Right atrium auricular region (tissue), 2 donors: ENCODE measurements around the gene TEKT2. TPM values are rescaled to one million over a fixed set of nuclear protein-coding genes. Genes with fewer than 3 reads are reported as not detected.

Experiments used
- DNase-seq: peaks from one replicate; pipeline ENCODE4 v3.0.0-alpha.2; 2019; ENCODE audit warnings: low spot score
- H3K27ac ChIP-seq, 2 donors: fragments of 200-600 bp; sonication (generic); 1 replicate in 1 of 2; 2 replicates in 1 of 2; pipeline ENCODE4 v1.5.1; 2016 to 2019
- H3K27me3 ChIP-seq, 2 donors: fragments of 200-600 bp; sonication (generic); one replicate each; pipeline versions ENCODE4 v1.5.1 to v1.6.0; 2017 to 2019
- H3K36me3 ChIP-seq: fragments of 200-600 bp; sonication (generic); one replicate; pipeline ENCODE4 v1.5.1; 2016
- H3K4me1 ChIP-seq, 2 donors: fragments of 200-600 bp; sonication (generic); one replicate each; pipeline versions ENCODE4 v1.5.1 to v1.6.0; 2017 to 2019
- H3K4me3 ChIP-seq, 2 donors: fragments of 200-600 bp; sonication (generic); 1 replicate in 1 of 2; 2 replicates in 1 of 2; pipeline ENCODE4 v1.5.1; 2017 to 2019; ENCODE audit warnings: mild to moderate bottlenecking in 1 of 2, moderate library complexity in 1 of 2
- H3K9me3 ChIP-seq, 2 donors: fragments of 200-600 bp; sonication (generic); one replicate each; pipeline ENCODE4 v1.5.1; 2019
- CTCF ChIP-seq, 2 donors: fragments of 200-600 bp; sonication (generic); IDR thresholded peaks; one replicate each; pipeline ENCODE4 v1.5.1; 2019; ENCODE audit warnings: antibody characterized with exemption in 2 of 2
- total RNA-seq, 2 donors: library from RNA; depleted of rRNA; stranded (reverse); fragments of >200 nt; gene quantifications; one replicate each; pipeline ENCODE4 v1.1.0, GENCODE V29; 2016

Gene TEKT2
- total RNA-seq, 2 donors from 2014 or later, result 0.41 TPM; not detected in 1

GRCh38 chr1:36095760-36096405 lies 12.0 kb downstream of the TEKT2 start:
- no peak overlapping the region for H3K27ac ChIP-seq

GRCh38 chr1:36096500-36097432 lies 12.9 kb downstream of the TEKT2 start:
- H3K27ac ChIP-seq, result no peak overlapping the region
- no peak overlapping the region for H3K4me3 ChIP-seq
- no peaks in the 10 kb centered on the region for H3K9me3 ChIP-seq
- H3K4me1 ChIP-seq, result peaks cover 0 to 12% of the 10 kb centered on the region in 2 donors
- no peak for TF ChIP-seq CTCF (IDR thresholded peaks at IDR 0.05)
- no peaks in the 10 kb centered on the region for H3K27me3 ChIP-seq
- no peak for DNase-seq
- H3K36me3 ChIP-seq, result peaks cover 28% of the 10 kb centered on the region

More at GRCh38 chr1:36095760-36096405, 12.0 kb downstream of the TEKT2 start:
- peaks cover 0 to 12% of the 10 kb centered on the region in 2 donors for H3K4me1 ChIP-seq
- no peaks in the 10 kb centered on the region for H3K27me3 ChIP-seq
- no peak for TF ChIP-seq CTCF (IDR thresholded peaks at IDR 0.05)
- H3K36me3 ChIP-seq, result peaks cover 32% of the 10 kb centered on the region
- H3K4me3 ChIP-seq, result no peak overlapping the region
- no peaks in the 10 kb centered on the region for H3K9me3 ChIP-seq
- no peak for DNase-seq

- no peak for DNase-seq
- no peaks in the 10 kb centered on the region for H3K27me3 ChIP-seq
- no peak overlapping the region for H3K27ac ChIP-seq
- no peak for TF ChIP-seq CTCF (IDR thresholded peaks at IDR 0.05)
- no peaks in the 10 kb centered on the region for H3K9me3 ChIP-seq
- no peak overlapping the region for H3K4me3 ChIP-seq
- peaks cover 0 to 12% of the 10 kb centered on the region in 2 donors for H3K4me1 ChIP-seq
- H3K36me3 ChIP-seq, result peaks cover 17% of the 10 kb centered on the region
Measured at GRCh38 chr1:36097693-36098585, 14.0 kb downstream of the TEKT2 start.

GRCh38 chr1:36098650-36099365 lies 14.9 kb downstream of the TEKT2 start:
- DNase-seq, result no peak

More at GRCh38 chr1:36098650-36099365, 14.9 kb downstream of the TEKT2 start:
- Histone ChIP-seq H3K36me3 (peaks cover 9% of the 10 kb centered on the region), H3K4me3 (no peak overlapping the region), H3K9me3 (no peaks in the 10 kb centered on the region), H3K27me3 (no peaks in the 10 kb centered on the region), H3K4me1 (peaks cover 0 to 12% of the 10 kb centered on the region in 2 donors), H3K27ac (no peak overlapping the region)
- TF ChIP-seq CTCF (IDR thresholded peaks at IDR 0.05), result no peak
